ENCODE results near the gene ESRP2.

DNA sequence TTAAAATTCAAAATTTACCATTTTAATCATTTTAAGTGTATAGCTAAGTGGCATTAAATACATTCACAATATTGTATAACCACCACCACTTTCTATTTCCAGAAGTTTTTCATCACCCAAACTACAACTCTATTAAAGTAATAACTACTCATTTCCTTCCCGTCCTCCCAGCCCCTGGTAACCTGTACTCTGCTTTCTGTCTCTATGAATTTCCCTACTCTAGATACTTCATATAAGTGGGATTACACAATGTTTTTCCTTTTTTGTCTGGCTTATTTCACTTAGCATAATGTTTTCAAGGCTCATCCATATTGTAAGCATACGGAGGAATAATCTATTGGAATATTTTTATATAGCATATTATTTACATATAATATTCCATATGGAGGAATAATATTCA is 29.7 kb downstream of the ESRP2 start:
- TF ChIP-seq, protein P1, sequence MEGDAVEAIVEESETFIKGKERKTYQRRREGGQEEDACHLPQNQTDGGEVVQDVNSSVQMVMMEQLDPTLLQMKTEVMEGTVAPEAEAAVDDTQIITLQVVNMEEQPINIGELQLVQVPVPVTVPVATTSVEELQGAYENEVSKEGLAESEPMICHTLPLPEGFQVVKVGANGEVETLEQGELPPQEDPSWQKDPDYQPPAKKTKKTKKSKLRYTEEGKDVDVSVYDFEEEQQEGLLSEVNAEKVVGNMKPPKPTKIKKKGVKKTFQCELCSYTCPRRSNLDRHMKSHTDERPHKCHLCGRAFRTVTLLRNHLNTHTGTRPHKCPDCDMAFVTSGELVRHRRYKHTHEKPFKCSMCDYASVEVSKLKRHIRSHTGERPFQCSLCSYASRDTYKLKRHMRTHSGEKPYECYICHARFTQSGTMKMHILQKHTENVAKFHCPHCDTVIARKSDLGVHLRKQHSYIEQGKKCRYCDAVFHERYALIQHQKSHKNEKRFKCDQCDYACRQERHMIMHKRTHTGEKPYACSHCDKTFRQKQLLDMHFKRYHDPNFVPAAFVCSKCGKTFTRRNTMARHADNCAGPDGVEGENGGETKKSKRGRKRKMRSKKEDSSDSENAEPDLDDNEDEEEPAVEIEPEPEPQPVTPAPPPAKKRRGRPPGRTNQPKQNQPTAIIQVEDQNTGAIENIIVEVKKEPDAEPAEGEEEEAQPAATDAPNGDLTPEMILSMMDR (IDR thresholded peaks at IDR 0.05; ENCODE audit: low read length), result no peak
- TF ChIP-seq EZH2 (optimal IDR thresholded peaks at IDR 0.05; ENCODE audit: low read depth, low read length), result no peak
- TF ChIP-seq EZH2phosphoT487 (IDR thresholded peaks at IDR 0.05; ENCODE audit: low read length), result no peak

Data from MM.1S (cell line).